Duodenal mucosa (tissue), 2 donors: ENCODE measurements around the gene BEND7.

ENCODE experiments used
- H3K27ac ChIP-seq: one replicate; pipeline ENCODE4 v1.7.0; 2013; ENCODE audit warnings: low read depth, low read length
- H3K27me3 ChIP-seq, 2 donors: one replicate each; pipeline ENCODE4 v1.7.0; 2013; ENCODE audit warnings: low read length in 2 of 2, control low read depth in 1 of 2; ENCODE audit not compliant: insufficient read depth in 2 of 2, control insufficient read depth in 1 of 2
- H3K36me3 ChIP-seq, 2 donors: one replicate each; pipeline ENCODE4 v1.7.0; 2013; ENCODE audit warnings: low read length in 2 of 2, control low read depth in 1 of 2; ENCODE audit not compliant: insufficient read depth in 2 of 2, control insufficient read depth in 1 of 2
- H3K4me1 ChIP-seq, 2 donors: one replicate each; pipeline ENCODE4 v1.7.0; 2013; ENCODE audit warnings: low read length in 2 of 2, control low read depth in 1 of 2; ENCODE audit not compliant: insufficient read depth in 2 of 2, control insufficient read depth in 1 of 2
- H3K4me3 ChIP-seq, 2 donors: one replicate each; pipeline ENCODE4 v1.7.0; 2013; ENCODE audit warnings: low read length in 2 of 2, low read depth in 1 of 2
- H3K9ac ChIP-seq, 2 donors: one replicate each; pipeline ENCODE4 v1.7.0; 2013; ENCODE audit warnings: low read length in 2 of 2, low read depth in 1 of 2
- H3K9me3 ChIP-seq, 2 donors: one replicate each; pipeline ENCODE4 v1.7.0; 2013; ENCODE audit warnings: low read length in 2 of 2, control low read depth in 1 of 2; ENCODE audit not compliant: control insufficient read depth in 1 of 2

BEND7 gene

GRCh38 chr10:13396369-13396768, 132.4 kb downstream of the BEND7 start:
- Histone ChIP-seq H3K27me3 (no peaks in the 10 kb centered on the region), H3K9me3 (no peaks in the 10 kb centered on the region), H3K9ac (no peak overlapping the region), H3K4me1 (no peaks in the 10 kb centered on the region), H3K36me3 (no peaks in the 10 kb centered on the region), H3K27ac (no peak overlapping the region), H3K4me3 (no peak overlapping the region)

- Histone ChIP-seq H3K36me3 (no peaks in the 10 kb centered on the region), H3K9me3 (no peaks in the 10 kb centered on the region), H3K27me3 (no peaks in the 10 kb centered on the region), H3K4me3 (no peak overlapping the region), H3K4me1 (no peaks in the 10 kb centered on the region), H3K9ac (no peak overlapping the region), H3K27ac (no peak overlapping the region)
Measured at GRCh38 chr10:13395540-13395939, 133.3 kb downstream of the BEND7 start.

GRCh38 chr10:13393640-13394039, 135.2 kb downstream of the BEND7 start:
- Histone ChIP-seq H3K27ac (no peak overlapping the region), H3K9me3 (no peaks in the 10 kb centered on the region), H3K4me1 (no peaks in the 10 kb centered on the region), H3K27me3 (no peaks in the 10 kb centered on the region), H3K4me3 (no peak overlapping the region), H3K36me3 (no peaks in the 10 kb centered on the region), H3K9ac (no peak overlapping the region)

GRCh38 chr10:13392701-13393100, 136.1 kb downstream of the BEND7 start:
- Histone ChIP-seq H3K9ac (no peak overlapping the region), H3K9me3 (no peaks in the 10 kb centered on the region), H3K27me3 (no peaks in the 10 kb centered on the region), H3K27ac (no peak overlapping the region), H3K36me3 (no peaks in the 10 kb centered on the region), H3K4me3 (no peak overlapping the region), H3K4me1 (no peaks in the 10 kb centered on the region)
